ENCODE results near the gene GEN1.
"Not testable (repeated sequence)": the region's sequence is repeated elsewhere in the genome, so short reads cannot be mapped to it uniquely, and the experiment has no call there.

GEN1 gene

DNA sequence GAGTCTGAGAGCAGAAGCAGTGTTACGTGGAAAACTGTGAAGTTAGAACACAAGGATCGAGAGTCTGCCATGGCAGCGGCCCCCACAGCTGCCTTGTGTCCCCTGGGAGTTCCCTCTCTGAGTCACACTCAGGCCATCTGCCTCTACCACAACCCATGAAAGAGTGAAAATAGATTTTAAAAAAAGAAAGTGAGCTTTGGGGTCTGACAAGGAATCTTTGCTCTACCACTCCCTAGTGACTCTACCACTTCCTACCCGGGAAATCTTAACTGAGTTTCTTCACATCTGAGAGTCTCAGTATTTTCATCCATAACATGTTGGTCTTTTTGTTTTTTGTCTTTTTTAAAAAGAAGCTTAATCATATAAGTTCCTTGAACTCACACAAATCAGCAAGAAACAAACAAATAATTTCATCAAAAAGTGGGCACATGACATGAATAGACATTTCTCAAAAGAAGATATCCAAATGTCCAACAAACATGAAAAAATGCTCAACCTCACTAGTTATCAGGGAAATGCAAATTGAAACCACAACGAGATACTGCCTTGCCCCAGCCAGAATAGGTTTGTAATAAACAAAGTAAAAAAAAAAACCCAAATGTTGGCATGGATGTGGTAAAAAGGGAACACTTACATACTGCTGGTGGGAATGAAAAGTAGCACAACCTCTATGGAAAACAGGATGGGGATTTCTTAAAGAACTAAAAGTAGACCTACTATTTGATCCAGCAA is 60.0 kb downstream of the GEN1 start:
- Histone ChIP-seq H3K27me3 (ENCODE audit: control insufficient read depth, insufficient read depth, low read length) (no peaks in the 10 kb centered on the region), H3K4me1 (ENCODE audit: control insufficient read depth, insufficient read depth, low read length) (no peaks in the 10 kb centered on the region; the same call in 1 of the 2 replicates), H3K4me3 (ENCODE audit: low read length) (no peak overlapping the region), H3K9me3 (ENCODE audit: control insufficient read depth, insufficient read depth, low read length) (no peaks in the 10 kb centered on the region), H3K27ac (ENCODE audit: low read length) (no peak overlapping the region), H3K36me3 (ENCODE audit: control insufficient read depth, insufficient read depth, low read length) (no peaks in the 10 kb centered on the region)
- DNase-seq (ENCODE audit: low read depth, low spot score): no peak
- no CpG with 5 or more reads among the region's 5 CpGs for WGBS (ENCODE audit: insufficient coverage, insufficient read length)

DNA sequence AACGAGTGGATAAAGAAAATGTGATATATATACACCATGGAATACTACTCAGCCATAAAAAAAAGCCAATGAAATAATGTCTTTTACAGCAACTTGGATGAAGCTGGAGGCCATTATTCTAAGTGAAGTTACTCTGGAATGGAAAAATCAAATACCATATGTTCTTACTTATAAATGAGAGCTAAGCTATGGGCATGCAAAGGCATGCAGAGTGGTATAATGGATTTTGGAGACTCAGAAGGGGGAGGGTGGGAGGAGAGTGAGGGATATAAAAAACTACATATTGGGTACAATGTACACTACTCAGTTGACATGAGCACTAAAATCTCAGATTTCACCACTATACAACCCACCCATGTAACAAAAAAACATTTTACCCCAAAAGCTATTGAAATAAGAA is 60.7 kb downstream of the GEN1 start:
- H3K4me1 ChIP-seq (ENCODE audit: control insufficient read depth, insufficient read depth, low read length): no peaks in the 10 kb centered on the region; the same call in 1 of the 2 replicates
- no peak overlapping the region for H3K27ac ChIP-seq (ENCODE audit: low read length)
- no peaks in the 10 kb centered on the region for H3K27me3 ChIP-seq (ENCODE audit: control insufficient read depth, insufficient read depth, low read length)
- DNase-seq (ENCODE audit: low read depth, low spot score): no peak
- H3K36me3 ChIP-seq (ENCODE audit: control insufficient read depth, insufficient read depth, low read length): no peaks in the 10 kb centered on the region
- H3K4me3 ChIP-seq (ENCODE audit: low read length): no peak overlapping the region
- whole genome bisulfite sequencing (ENCODE audit: insufficient coverage, insufficient read length): no CpG with 5 or more reads among the region's 1 CpG
- no peaks in the 10 kb centered on the region for H3K9me3 ChIP-seq (ENCODE audit: control insufficient read depth, insufficient read depth, low read length)

DNA sequence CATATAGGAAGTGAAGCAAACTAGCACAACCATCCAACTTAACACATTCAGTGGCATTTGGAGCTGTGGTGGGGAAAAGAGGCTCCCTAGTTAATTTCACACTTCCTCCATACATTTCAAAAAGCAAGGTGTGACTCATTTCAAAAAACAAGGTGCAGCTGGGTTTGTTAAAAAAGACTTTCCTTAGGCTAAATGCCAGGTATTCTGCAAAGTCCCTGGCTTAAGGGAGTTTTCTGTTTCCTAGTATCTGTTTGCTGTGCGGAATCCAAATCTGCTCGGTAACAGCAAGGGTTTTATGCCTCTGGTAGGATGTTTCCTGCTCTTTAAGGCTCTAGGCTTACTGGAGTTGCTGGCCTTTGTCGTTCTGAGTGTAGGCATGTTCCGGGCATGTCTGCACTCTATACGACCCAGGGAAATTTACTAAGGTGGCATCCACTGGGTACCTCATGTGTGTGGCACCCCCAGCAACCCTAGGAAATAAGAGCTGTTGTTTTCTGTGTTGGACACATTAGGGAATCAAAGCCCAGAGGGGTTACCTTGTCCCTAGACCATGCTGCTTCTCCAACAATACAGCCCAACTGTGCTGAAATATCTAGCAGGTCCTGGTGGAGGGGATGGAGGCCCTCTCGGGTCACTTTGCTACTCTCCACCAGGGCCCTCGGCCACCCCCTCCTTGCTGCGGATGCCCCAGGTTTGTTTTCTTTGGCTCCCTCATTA is 61.7 kb downstream of the GEN1 start:
- WGBS (ENCODE audit: insufficient coverage, insufficient read length): no CpG with 5 or more reads among the region's 8 CpGs
- H3K27me3 ChIP-seq (ENCODE audit: control insufficient read depth, insufficient read depth, low read length): no peaks in the 10 kb centered on the region
- H3K36me3 ChIP-seq (ENCODE audit: control insufficient read depth, insufficient read depth, low read length): no peaks in the 10 kb centered on the region
- H3K4me1 ChIP-seq (ENCODE audit: control insufficient read depth, insufficient read depth, low read length): no peaks in the 10 kb centered on the region; the same call in 1 of the 2 replicates
- H3K4me3 ChIP-seq (ENCODE audit: low read length): no peak overlapping the region
- no peak for DNase-seq (ENCODE audit: low read depth, low spot score)
- no peaks in the 10 kb centered on the region for H3K9me3 ChIP-seq (ENCODE audit: control insufficient read depth, insufficient read depth, low read length)
- H3K27ac ChIP-seq (ENCODE audit: low read length): no peak overlapping the region

DNA sequence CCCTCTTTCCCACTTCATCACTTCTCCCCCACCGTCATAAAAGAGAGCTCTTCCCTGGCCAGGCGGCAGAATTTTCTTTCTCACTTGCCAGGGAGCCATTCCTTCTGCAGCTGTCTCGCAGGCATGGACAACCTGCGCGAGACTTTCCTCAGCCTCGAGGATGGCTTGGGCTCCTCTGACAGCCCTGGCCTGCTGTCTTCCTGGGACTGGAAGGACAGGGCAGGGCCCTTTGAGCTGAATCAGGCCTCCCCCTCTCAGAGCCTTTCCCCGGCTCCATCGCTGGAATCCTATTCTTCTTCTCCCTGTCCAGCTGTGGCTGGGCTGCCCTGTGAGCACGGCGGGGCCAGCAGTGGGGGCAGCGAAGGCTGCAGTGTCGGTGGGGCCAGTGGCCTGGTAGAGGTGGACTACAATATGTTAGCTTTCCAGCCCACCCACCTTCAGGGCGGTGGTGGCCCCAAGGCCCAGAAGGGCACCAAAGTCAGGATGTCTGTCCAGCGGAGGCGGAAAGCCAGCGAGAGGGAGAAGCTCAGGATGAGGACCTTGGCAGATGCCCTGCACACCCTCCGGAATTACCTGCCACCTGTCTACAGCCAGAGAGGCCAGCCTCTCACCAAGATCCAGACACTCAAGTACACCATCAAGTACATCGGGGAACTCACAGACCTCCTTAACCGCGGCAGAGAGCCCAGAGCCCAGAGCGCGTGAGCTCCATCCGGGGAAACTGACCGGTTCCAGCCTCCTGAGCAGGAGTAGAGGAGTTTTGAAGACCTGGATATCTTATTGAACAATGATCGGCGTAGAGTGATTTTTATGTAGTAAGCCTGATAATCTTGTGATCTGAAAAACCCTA is 62.7 kb downstream of the GEN1 start, which contains the start of gene MSGN1:
Gene MSGN1, plus strand, starts transcription at position 65 of the 850 bp plus-strand sequence. Its CDS starts 59 bp downstream, at position 124.
- Histone ChIP-seq H3K27me3 (ENCODE audit: control insufficient read depth, insufficient read depth, low read length) (no peaks in the 10 kb centered on the region), H3K9me3 (ENCODE audit: control insufficient read depth, insufficient read depth, low read length) (no peaks in the 10 kb centered on the region), H3K27ac (ENCODE audit: low read length) (no peak within 1 kb of the TSS), H3K36me3 (ENCODE audit: control insufficient read depth, insufficient read depth, low read length) (no peaks in the 10 kb centered on the region), H3K4me3 (ENCODE audit: low read length) (no peak within 1 kb of the TSS), H3K4me1 (ENCODE audit: control insufficient read depth, insufficient read depth, low read length) (no peaks in the 10 kb centered on the region; the same call in 1 of the 2 replicates)
- WGBS (ENCODE audit: insufficient coverage, insufficient read length): no CpG with 5 or more reads among the region's 26 CpGs
- DNase-seq (ENCODE audit: low read depth, low spot score): no peak

DNA sequence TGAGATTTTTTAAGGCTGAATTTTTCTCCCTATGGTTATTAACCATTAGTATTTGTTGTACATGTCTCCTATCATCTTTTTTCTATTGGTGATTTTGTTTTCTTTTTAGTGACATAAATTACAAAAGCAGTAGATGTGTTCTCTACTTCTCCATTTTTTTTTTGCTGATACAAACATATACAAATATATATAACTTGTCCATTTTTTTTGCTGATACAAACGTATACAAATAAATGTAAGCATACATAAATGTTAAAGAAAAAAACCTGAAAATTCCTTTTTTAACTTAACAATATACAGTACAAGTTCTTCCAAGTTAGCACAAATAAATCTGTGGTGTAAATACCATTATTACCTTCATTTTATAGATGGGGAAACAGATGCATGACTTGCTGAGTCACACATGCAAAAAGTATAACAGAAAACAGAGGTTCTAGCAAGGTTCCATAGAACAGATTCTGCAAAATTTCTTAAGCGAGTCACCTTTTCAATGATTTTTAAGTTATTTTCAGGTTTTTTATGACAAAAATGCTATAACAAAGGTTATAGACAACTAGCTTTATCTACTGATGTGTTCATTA is 64.4 kb downstream of the GEN1 start:
- WGBS (ENCODE audit: insufficient coverage, insufficient read length): no CpG with 5 or more reads among the region's 2 CpGs
- Histone ChIP-seq H3K4me3 (ENCODE audit: low read length) (no peak overlapping the region), H3K27ac (ENCODE audit: low read length) (no peak overlapping the region), H3K4me1 (ENCODE audit: control insufficient read depth, insufficient read depth, low read length) (0 out of 2 replicates have a peak, but pooled peaks cover 1% of the 10 kb centered on the region), H3K36me3 (ENCODE audit: control insufficient read depth, insufficient read depth, low read length) (no peaks in the 10 kb centered on the region), H3K27me3 (ENCODE audit: control insufficient read depth, insufficient read depth, low read length) (no peaks in the 10 kb centered on the region), H3K9me3 (ENCODE audit: control insufficient read depth, insufficient read depth, low read length) (no peaks in the 10 kb centered on the region)
- no peak for DNase-seq (ENCODE audit: low read depth, low spot score)

DNA sequence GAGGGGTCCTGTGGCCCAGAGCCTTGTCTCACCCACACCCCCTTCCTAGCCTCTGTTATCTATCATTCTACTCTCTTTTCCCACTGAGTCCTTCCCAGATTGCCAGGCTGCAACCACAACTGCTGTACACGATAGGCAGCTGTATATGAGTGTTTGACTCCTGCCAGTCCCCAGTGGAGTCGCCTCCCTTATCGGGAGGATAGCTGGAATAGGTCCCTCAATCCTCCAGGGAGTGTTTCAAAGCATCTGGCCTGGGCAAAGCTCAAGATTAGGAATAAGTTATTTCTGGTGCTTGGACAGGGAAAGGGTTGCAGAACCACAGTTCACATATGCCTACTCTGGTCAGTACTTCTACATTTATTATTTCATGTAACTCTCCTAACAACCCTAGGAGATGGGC is 67.1 kb downstream of the GEN1 start:
- Histone ChIP-seq H3K4me1 (ENCODE audit: control insufficient read depth, insufficient read depth, low read length) (0 out of 2 replicates have a peak, but pooled peaks cover 1% of the 10 kb centered on the region), H3K27me3 (ENCODE audit: control insufficient read depth, insufficient read depth, low read length) (peaks cover 2% of the 10 kb centered on the region; the same call in 1 of the 2 replicates), H3K27ac (ENCODE audit: low read length) (no peak overlapping the region), H3K4me3 (ENCODE audit: low read length) (no peak overlapping the region), H3K9me3 (ENCODE audit: control insufficient read depth, insufficient read depth, low read length) (no peaks in the 10 kb centered on the region), H3K36me3 (ENCODE audit: control insufficient read depth, insufficient read depth, low read length) (no peaks in the 10 kb centered on the region)
- DNase-seq (ENCODE audit: low read depth, low spot score): no peak
- no CpG with 5 or more reads among the region's 3 CpGs for WGBS (ENCODE audit: insufficient coverage, insufficient read length)

DNA sequence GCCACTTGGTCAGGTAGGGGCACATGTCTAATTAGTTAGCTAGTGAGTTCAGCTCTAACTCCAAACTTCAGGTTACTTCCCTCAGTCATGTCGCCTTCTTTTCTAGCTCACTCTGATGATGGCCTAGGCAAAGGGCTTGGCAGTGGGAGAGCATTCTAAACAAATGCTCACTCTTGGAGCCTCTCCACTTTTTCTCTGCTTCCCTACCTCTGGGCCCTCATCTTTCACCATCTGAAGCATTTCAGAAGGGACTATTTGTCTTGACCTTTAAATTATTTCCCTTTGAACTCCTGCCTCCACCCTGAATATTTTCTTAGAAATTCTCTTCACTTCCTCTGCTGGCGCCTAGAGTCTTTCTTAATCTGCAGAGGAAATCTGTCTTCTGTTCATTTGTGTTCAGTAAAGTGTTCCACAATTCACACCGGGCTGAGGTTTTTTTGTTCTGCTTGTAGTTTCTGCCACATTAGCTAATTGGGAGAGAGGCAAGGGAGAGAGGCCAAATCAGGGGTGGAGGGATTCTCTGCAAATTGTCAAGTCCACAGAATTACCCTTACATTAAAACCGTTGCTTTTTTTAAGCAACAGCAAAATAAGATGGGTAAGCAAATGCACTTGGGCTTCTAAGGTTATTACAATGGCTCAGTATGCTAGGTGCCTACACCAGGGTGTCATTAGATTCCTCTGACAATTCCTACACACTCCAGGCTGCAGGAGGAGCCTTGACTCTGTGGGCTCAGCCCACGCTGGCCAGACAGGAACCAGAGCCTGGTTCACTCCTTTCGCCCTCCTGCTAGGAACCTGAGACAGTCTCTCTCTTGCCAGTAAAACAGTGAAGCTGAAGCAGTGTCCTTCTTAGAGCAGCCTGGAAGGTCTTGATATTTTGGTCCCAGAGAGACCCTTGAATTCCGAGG is 67.9 kb downstream of the GEN1 start:
- H3K4me1 ChIP-seq (ENCODE audit: control insufficient read depth, insufficient read depth, low read length): 0 out of 2 replicates have a peak, but pooled peaks cover 1% of the 10 kb centered on the region
- no peaks in the 10 kb centered on the region for H3K36me3 ChIP-seq (ENCODE audit: control insufficient read depth, insufficient read depth, low read length)
- H3K9me3 ChIP-seq (ENCODE audit: control insufficient read depth, insufficient read depth, low read length): no peaks in the 10 kb centered on the region
- no peak for DNase-seq (ENCODE audit: low read depth, low spot score)
- WGBS (ENCODE audit: insufficient coverage, insufficient read length): no CpG with 5 or more reads among the region's 7 CpGs
- no peak overlapping the region for H3K27ac ChIP-seq (ENCODE audit: low read length)
- peaks cover 2% of the 10 kb centered on the region; the same call in 1 of the 2 replicates for H3K27me3 ChIP-seq (ENCODE audit: control insufficient read depth, insufficient read depth, low read length)
- H3K4me3 ChIP-seq (ENCODE audit: low read length): no peak overlapping the region

DNA sequence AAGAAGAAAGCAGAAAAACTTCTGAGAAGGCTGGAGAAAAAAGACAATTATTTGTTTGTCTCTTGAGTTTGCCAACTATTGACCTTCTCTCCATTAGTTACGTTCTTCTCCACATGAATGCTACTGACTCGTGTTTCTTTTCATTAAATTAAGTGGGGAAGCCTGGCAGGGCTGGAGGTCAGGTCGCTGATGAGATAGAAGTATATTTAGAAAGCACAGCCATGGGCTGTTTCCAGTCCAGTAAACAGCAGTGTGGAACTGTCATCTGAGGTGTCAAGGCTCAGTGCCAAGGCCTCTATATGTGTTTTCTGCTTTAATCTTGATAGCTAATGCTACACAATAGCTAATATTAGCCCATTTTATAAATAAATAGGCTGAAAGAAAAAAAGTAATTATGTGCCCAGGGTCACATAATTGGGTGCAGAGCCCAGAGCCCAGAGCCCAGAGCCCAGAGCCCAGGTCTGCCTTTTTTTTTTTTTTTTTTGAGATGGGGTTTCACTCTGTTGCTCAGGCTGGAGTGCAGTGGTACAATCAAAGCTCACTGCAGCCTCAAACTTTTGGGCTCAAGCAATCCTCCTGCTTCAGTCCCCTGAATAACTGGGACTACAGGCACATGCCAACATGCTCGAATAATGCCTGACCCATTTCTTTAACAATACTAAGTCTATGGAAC is 68.6 kb downstream of the GEN1 start:
- Histone ChIP-seq H3K4me1 (ENCODE audit: control insufficient read depth, insufficient read depth, low read length) (0 out of 2 replicates have a peak, but pooled peaks cover 1% of the 10 kb centered on the region), H3K4me3 (ENCODE audit: low read length) (no peak overlapping the region), H3K27ac (ENCODE audit: low read length) (no peak overlapping the region), H3K9me3 (ENCODE audit: control insufficient read depth, insufficient read depth, low read length) (no peaks in the 10 kb centered on the region), H3K27me3 (ENCODE audit: control insufficient read depth, insufficient read depth, low read length) (peaks cover 2% of the 10 kb centered on the region; the same call in 1 of the 2 replicates), H3K36me3 (ENCODE audit: control insufficient read depth, insufficient read depth, low read length) (no peaks in the 10 kb centered on the region)
- no peak for DNase-seq (ENCODE audit: low read depth, low spot score)
- no CpG with 5 or more reads among the region's 4 CpGs for WGBS (ENCODE audit: insufficient coverage, insufficient read length)

DNA sequence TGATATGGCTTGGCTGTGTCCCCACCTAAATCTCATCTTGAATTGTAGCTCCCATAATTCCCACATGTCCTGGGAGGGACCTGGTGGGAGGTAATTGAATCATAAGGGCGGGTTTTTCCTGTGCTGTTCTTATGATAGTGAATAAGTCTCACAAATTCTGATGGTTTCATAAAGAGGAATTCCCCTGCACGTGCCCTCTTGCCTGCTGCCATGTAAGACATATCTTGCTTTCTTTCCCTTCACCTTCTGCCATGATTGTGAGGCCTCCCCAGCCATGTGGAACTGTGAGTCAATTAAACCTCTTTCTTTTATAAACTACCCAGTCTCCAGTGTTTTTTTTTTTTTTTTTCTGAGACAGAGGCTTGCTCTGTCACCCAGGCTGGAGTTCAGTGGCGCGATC is 69.7 kb downstream of the GEN1 start:
- not testable (repeated sequence) for H3K27ac ChIP-seq (ENCODE audit: low read length); H3K4me3 ChIP-seq (ENCODE audit: low read length); H3K9me3 ChIP-seq (ENCODE audit: control insufficient read depth, insufficient read depth, low read length); H3K36me3 ChIP-seq (ENCODE audit: control insufficient read depth, insufficient read depth, low read length); H3K27me3 ChIP-seq (ENCODE audit: control insufficient read depth, insufficient read depth, low read length); DNase-seq (ENCODE audit: low read depth, low spot score); H3K4me1 ChIP-seq (ENCODE audit: control insufficient read depth, insufficient read depth, low read length)
- no CpG with 5 or more reads among the region's 4 CpGs for WGBS (ENCODE audit: insufficient coverage, insufficient read length)
